Stimulated activated memory B cell treated with anti-CD40 and anti-IgM and Interleukin-4, amounts not matched to agents 10 μg/mL and 1 μg/mL and 100 μg/mL, for 72 hours (primary cell): ENCODE data around the gene KCNK15.
"Not testable (repeated sequence)": the region's sequence is repeated elsewhere in the genome, so short reads cannot be mapped to it uniquely, and the experiment has no call there.

Experiments used
- ATAC-seq: fragments of 150-1000 bp; cut with Tn5 transposase; 2 replicates; pipeline ENCODE4 v1.10.0; 2021
- H3K27ac Mint-ChIP-seq: one replicate; pipeline ENCODE4 v1.8.0; 2022; ENCODE audit warnings: mild to moderate bottlenecking, mixed read lengths
- H3K27me3 Mint-ChIP-seq: one replicate; pipeline ENCODE4 v1.8.0; 2022; ENCODE audit warnings: mixed read lengths
- H3K36me3 Mint-ChIP-seq: one replicate; pipeline ENCODE4 v1.8.0; 2022; ENCODE audit warnings: mixed read lengths
- H3K4me1 Mint-ChIP-seq: one replicate; pipeline ENCODE4 v1.8.0; 2022; ENCODE audit warnings: mixed read lengths
- H3K4me3 Mint-ChIP-seq: one replicate; pipeline ENCODE4 v1.8.0; 2022; ENCODE audit warnings: mild to moderate bottlenecking, moderate library complexity, mixed read lengths
- H3K9me3 Mint-ChIP-seq: one replicate; pipeline ENCODE4 v1.8.0; 2022; ENCODE audit warnings: mixed read lengths

Gene KCNK15

GRCh38 chr20:44756011-44756688 lies 10.5 kb downstream of the KCNK15 start:
- no peaks in the 10 kb centered on the region for H3K4me1 Mint-ChIP-seq
- H3K27me3 Mint-ChIP-seq: peaks cover 63% of the 10 kb centered on the region
- H3K4me3 Mint-ChIP-seq: no peak overlapping the region
- ATAC-seq: no peak
- H3K36me3 Mint-ChIP-seq: no peaks in the 10 kb centered on the region
- no peaks in the 10 kb centered on the region for H3K9me3 Mint-ChIP-seq
- H3K27ac Mint-ChIP-seq: no peak overlapping the region

- no peak for ATAC-seq
- Mint-ChIP-seq H3K4me3 (no peak overlapping the region), H3K36me3 (no peaks in the 10 kb centered on the region), H3K27me3 (peaks cover 55% of the 10 kb centered on the region), H3K27ac (no peak overlapping the region), H3K9me3 (no peaks in the 10 kb centered on the region), H3K4me1 (no peaks in the 10 kb centered on the region)
Observed at GRCh38 chr20:44756956-44757355, 11.3 kb downstream of the KCNK15 start.

GRCh38 chr20:44758247-44759101 lies 12.8 kb downstream of the KCNK15 start:
- no peaks in the 10 kb centered on the region for H3K36me3 Mint-ChIP-seq
- no peak for ATAC-seq
- H3K27me3 Mint-ChIP-seq: peaks cover 59% of the 10 kb centered on the region
- no peaks in the 10 kb centered on the region for H3K9me3 Mint-ChIP-seq
- H3K4me3 Mint-ChIP-seq: no peak overlapping the region
- H3K4me1 Mint-ChIP-seq: no peaks in the 10 kb centered on the region
- no peak overlapping the region for H3K27ac Mint-ChIP-seq

- no peak overlapping the region for H3K4me3 Mint-ChIP-seq
- H3K4me1 Mint-ChIP-seq: no peaks in the 10 kb centered on the region
- no peak for ATAC-seq
- peaks cover 60% of the 10 kb centered on the region for H3K27me3 Mint-ChIP-seq
- no peaks in the 10 kb centered on the region for H3K36me3 Mint-ChIP-seq
- H3K9me3 Mint-ChIP-seq: peaks cover 5% of the 10 kb centered on the region
- H3K27ac Mint-ChIP-seq: no peak overlapping the region
Observed at GRCh38 chr20:44759595-44759994, 13.9 kb downstream of the KCNK15 start.

GRCh38 chr20:44761423-44761822 lies 15.8 kb downstream of the KCNK15 start:
- Mint-ChIP-seq H3K4me1 (no peaks in the 10 kb centered on the region), H3K27me3 (peaks cover 46% of the 10 kb centered on the region), H3K27ac (no peak overlapping the region), H3K36me3 (no peaks in the 10 kb centered on the region), H3K4me3 (no peak overlapping the region), H3K9me3 (peaks cover 5% of the 10 kb centered on the region)
- no peak for ATAC-seq

- H3K4me1 Mint-ChIP-seq: no peaks in the 10 kb centered on the region
Observed at GRCh38 chr20:44762466-44763140, 16.9 kb downstream of the KCNK15 start.

GRCh38 chr20:44763798-44764197 lies 18.1 kb downstream of the KCNK15 start:
- H3K4me3 Mint-ChIP-seq, H3K36me3 Mint-ChIP-seq: not testable (repeated sequence)
- H3K27me3 Mint-ChIP-seq: peaks cover 32% of the 10 kb centered on the region

More at GRCh38 chr20:44762466-44763140, 16.9 kb downstream of the KCNK15 start:
- H3K36me3 Mint-ChIP-seq: no peaks in the 10 kb centered on the region
- no peak overlapping the region for H3K27ac Mint-ChIP-seq
- no peak overlapping the region for H3K4me3 Mint-ChIP-seq
- ATAC-seq: no peak
- peaks cover 5% of the 10 kb centered on the region for H3K9me3 Mint-ChIP-seq
- H3K27me3 Mint-ChIP-seq: peaks cover 40% of the 10 kb centered on the region

GRCh38 chr20:44765091-44765490 lies 19.4 kb downstream of the KCNK15 start:
- Mint-ChIP-seq H3K27me3 (peaks cover 19% of the 10 kb centered on the region), H3K4me3 (no peak overlapping the region), H3K9me3 (peaks cover 5% of the 10 kb centered on the region), H3K4me1 (peaks cover 13% of the 10 kb centered on the region), H3K36me3 (no peaks in the 10 kb centered on the region), H3K27ac (no peak overlapping the region)
- ATAC-seq: no peak

More at GRCh38 chr20:44763798-44764197, 18.1 kb downstream of the KCNK15 start:
- ATAC-seq, H3K9me3 Mint-ChIP-seq, H3K4me1 Mint-ChIP-seq, H3K27ac Mint-ChIP-seq: not testable (repeated sequence)

- Mint-ChIP-seq H3K9me3 (peaks cover 5% of the 10 kb centered on the region), H3K27me3 (peaks cover 17% of the 10 kb centered on the region), H3K36me3 (no peaks in the 10 kb centered on the region), H3K27ac (no peak overlapping the region), H3K4me1 (peaks cover 13% of the 10 kb centered on the region), H3K4me3 (no peak overlapping the region)
- ATAC-seq: no peak
Observed at GRCh38 chr20:44765701-44766347, 20.2 kb downstream of the KCNK15 start.

- peaks cover 21% of the 10 kb centered on the region for H3K27me3 Mint-ChIP-seq
- no peak for ATAC-seq
- H3K27ac Mint-ChIP-seq: no peak overlapping the region
Observed at GRCh38 chr20:44768256-44768655, 22.6 kb downstream of the KCNK15 start.

GRCh38 chr20:44768854-44769480 lies 23.3 kb downstream of the KCNK15 start:
- Mint-ChIP-seq H3K4me3 (no peak overlapping the region), H3K9me3 (peaks cover 2% of the 10 kb centered on the region), H3K4me1 (peaks cover 13% of the 10 kb centered on the region), H3K36me3 (no peaks in the 10 kb centered on the region), H3K27ac (peak overlapping the region; percentile 4), H3K27me3 (peaks cover 14% of the 10 kb centered on the region)
- ATAC-seq: peak; percentile 58

More at GRCh38 chr20:44768256-44768655, 22.6 kb downstream of the KCNK15 start:
- Mint-ChIP-seq H3K36me3 (no peaks in the 10 kb centered on the region), H3K4me1 (peaks cover 13% of the 10 kb centered on the region), H3K4me3 (no peak overlapping the region), H3K9me3 (peaks cover 5% of the 10 kb centered on the region)

GRCh38 chr20:44769481-44769863 lies 23.8 kb downstream of the KCNK15 start:
- Mint-ChIP-seq H3K27ac (peak overlapping the region; percentile 4), H3K9me3 (no peaks in the 10 kb centered on the region), H3K4me3 (no peak overlapping the region)

GRCh38 chr20:44770484-44771171 lies 25.0 kb downstream of the KCNK15 start:
- H3K27ac Mint-ChIP-seq: no peak overlapping the region
- no peaks in the 10 kb centered on the region for H3K36me3 Mint-ChIP-seq
- no peak overlapping the region for H3K4me3 Mint-ChIP-seq
- peaks cover 13% of the 10 kb centered on the region for H3K4me1 Mint-ChIP-seq
- no peak for ATAC-seq
- peaks cover 9% of the 10 kb centered on the region for H3K27me3 Mint-ChIP-seq
- H3K9me3 Mint-ChIP-seq: no peaks in the 10 kb centered on the region

More at GRCh38 chr20:44769481-44769863, 23.8 kb downstream of the KCNK15 start:
- ATAC-seq: no peak
- no peaks in the 10 kb centered on the region for H3K36me3 Mint-ChIP-seq
- peaks cover 13% of the 10 kb centered on the region for H3K4me1 Mint-ChIP-seq
- H3K27me3 Mint-ChIP-seq: peaks cover 9% of the 10 kb centered on the region

GRCh38 chr20:44771172-44771535 lies 25.5 kb downstream of the KCNK15 start:
- H3K9me3 Mint-ChIP-seq: no peaks in the 10 kb centered on the region
- no peak for ATAC-seq

More at GRCh38 chr20:44771172-44771535, 25.5 kb downstream of the KCNK15 start:
- peaks cover 12% of the 10 kb centered on the region for H3K27me3 Mint-ChIP-seq
- peaks cover 13% of the 10 kb centered on the region for H3K4me1 Mint-ChIP-seq
- no peak overlapping the region for H3K27ac Mint-ChIP-seq
- no peak overlapping the region for H3K4me3 Mint-ChIP-seq
- H3K36me3 Mint-ChIP-seq: no peaks in the 10 kb centered on the region
